ENCODE results near the gene CDCA3.
"Not testable (repeated sequence)": the region's sequence is repeated elsewhere in the genome, so short reads cannot be mapped to it uniquely, and the experiment has no call there.

CDCA3 gene

GRCh38 chr12:6869049-6870021 is 18.2 kb upstream of the CDCA3 start:
- H3K4me3 ChIP-seq (replicated peaks; ENCODE audit: low read depth, low read length), result peak overlapping the region; percentile 99
- TF ChIP-seq CTCF (IDR thresholded peaks at IDR 0.05; ENCODE audit: low read depth, low read length, missing control alignments), result peak; percentile 86
- no peak for DNase-seq (ENCODE audit: extremely low read depth, low read depth)

- DNase-seq (ENCODE audit: extremely low read depth, low read depth), result no peak
- peak; percentile 28 for TF ChIP-seq CTCF (IDR thresholded peaks at IDR 0.05; ENCODE audit: low read depth, low read length, missing control alignments)
These were observed 17.3 kb upstream of the CDCA3 start for GRCh38 chr12:6868211-6869048.

GRCh38 chr12:6867413-6868210 is 16.5 kb upstream of the CDCA3 start, which contains the start of gene TPI1:
Gene TPI1 (plus strand): TSS chr12:6867531. CDS start chr12:6867567, 36 bp downstream.
- no peak for TF ChIP-seq CTCF (IDR thresholded peaks at IDR 0.05; ENCODE audit: low read depth, low read length, missing control alignments)
- H3K4me3 ChIP-seq (replicated peaks; ENCODE audit: low read depth, low read length), result peak within 1 kb of the TSS; percentile 99
- no peak for DNase-seq (ENCODE audit: extremely low read depth, low read depth)

More at GRCh38 chr12:6868211-6869048, 17.3 kb upstream of the CDCA3 start:
- H3K4me3 ChIP-seq (replicated peaks; ENCODE audit: low read depth, low read length), result peak overlapping the region; percentile 99

- TF ChIP-seq CTCF (IDR thresholded peaks at IDR 0.05; ENCODE audit: low read depth, low read length, missing control alignments), result no peak
- H3K4me3 ChIP-seq (replicated peaks; ENCODE audit: low read depth, low read length), result peak overlapping the region; percentile 99
- no peak for DNase-seq (ENCODE audit: extremely low read depth, low read depth)
These were observed 15.9 kb upstream of the CDCA3 start for GRCh38 chr12:6866920-6867412.

- no peak for DNase-seq (ENCODE audit: extremely low read depth, low read depth)
- peak overlapping the region; percentile 99 for H3K4me3 ChIP-seq (replicated peaks; ENCODE audit: low read depth, low read length)
- no peak for TF ChIP-seq CTCF (IDR thresholded peaks at IDR 0.05; ENCODE audit: low read depth, low read length, missing control alignments)
These were observed 15.3 kb upstream of the CDCA3 start for GRCh38 chr12:6866163-6866919.

- not testable (repeated sequence) for DNase-seq (ENCODE audit: extremely low read depth, low read depth); H3K4me3 ChIP-seq (replicated peaks; ENCODE audit: low read depth, low read length)
These were observed 14.2 kb upstream of the CDCA3 start for GRCh38 chr12:6865307-6865706.

All from HFF-Myc (cell line).